C4-2B (cell line): Measurements from ENCODE around the gene E2F8.

Experiments
- CTCF ChIP-seq: fragments of 450-650 bp; conservative IDR thresholded peaks from 2 replicates; pipeline ENCODE4 v1.5.1; 2017; ENCODE audit warnings: mild to moderate bottlenecking
- ZFX ChIP-seq: fragments of 450-650 bp; IDR thresholded peaks from 2 replicates; pipeline ENCODE4 v1.6.1; 2017

GRCh38 chr11:19176629-19177186 is 64.0 kb downstream of the E2F8 start:
- TF ChIP-seq CTCF (no peak), ZFX (no peak)
